PC-9 (cell line): ENCODE results near the gene MVB12B. TPM values are rescaled to one million over a fixed set of nuclear protein-coding genes. Genes with fewer than 3 reads are reported as not detected.

Source experiments
- BruUV-seq: library from RNA; stranded (reverse); fragments of 400-500 nt; replicated peaks from 2 replicates; lab custom pipeline; 2021; lab: Mats Ljungman, UMichigan
- CTCF ChIA-PET: fragments of 300-600 bp; sonication (Branson Sonifier 250); formaldehyde crosslinking; loops from one replicate; lab custom pipeline; 2022; ENCODE audit warnings: antibody characterized with exemption; lab: Charles Lee
- POLR2A ChIA-PET: fragments of 300-600 bp; sonication (Branson Sonifier 250); formaldehyde crosslinking; loops from one replicate; lab custom pipeline; 2022; ENCODE audit warnings: antibody characterized with exemption; ENCODE audit not compliant: unreplicated experiment; lab: Charles Lee
- DNase-seq, 2 experiments: peaks; one replicate each; pipeline versions ENCODE4 v3.0.0 to v3.0.0-alpha.2; 2015 to 2022; ENCODE audit warnings: mixed read lengths in 1 of 2
- H2AFZ ChIP-seq: fragments of 200-600 bp; sonication (generic); 2 replicates; pipeline ENCODE4 v1.8.1; 2017; ENCODE audit warnings: antibody characterized with exemption
- H3F3A ChIP-seq: fragments of 200-600 bp; sonication (generic); 2 replicates; pipeline ENCODE4 v1.8.1; 2017; ENCODE audit warnings: antibody characterized with exemption, mild to moderate bottlenecking, low read depth; ENCODE audit not compliant: insufficient read depth
- H3K27ac ChIP-seq: fragments of 200-600 bp; sonication (generic); 2 replicates; pipeline ENCODE4 v1.6.1; 2016; ENCODE audit warnings: mixed run types
- H3K27me3 ChIP-seq: fragments of 200-600 bp; sonication (generic); 2 replicates; pipeline ENCODE4 v1.6.1; 2016; ENCODE audit warnings: low read depth, mixed run types; ENCODE audit not compliant: insufficient read depth
- H3K36me3 ChIP-seq: fragments of 200-600 bp; sonication (generic); 2 replicates; pipeline ENCODE4 v1.6.1; 2016; ENCODE audit warnings: low read depth, mixed run types
- H3K4me1 ChIP-seq: fragments of 200-600 bp; sonication (generic); replicated peaks from 2 replicates; pipeline ENCODE4 v1.6.1; 2016; ENCODE audit warnings: mixed run types; ENCODE audit not compliant: insufficient read depth
- H3K4me2 ChIP-seq: fragments of 200-600 bp; sonication (generic); 2 replicates; pipeline ENCODE4 v1.6.1; 2017; ENCODE audit warnings: mixed run types
- H3K4me3 ChIP-seq: fragments of 200-600 bp; sonication (generic); 2 replicates; pipeline ENCODE4 v1.6.1; 2016; ENCODE audit warnings: mixed run types
- H3K79me2 ChIP-seq: fragments of 200-600 bp; sonication (generic); 2 replicates; pipeline ENCODE4 v1.6.1; 2017; ENCODE audit warnings: low read depth, mixed run types
- H3K9me2 ChIP-seq: fragments of 200-600 bp; sonication (generic); 2 replicates; pipeline ENCODE4 v1.8.1; 2017; ENCODE audit warnings: mild to moderate bottlenecking; ENCODE audit not compliant: insufficient read depth
- H3K9me3 ChIP-seq: fragments of 200-600 bp; sonication (generic); 2 replicates; pipeline ENCODE4 v1.8.1; 2016; ENCODE audit warnings: low read depth; ENCODE audit not compliant: insufficient read depth
- H4K20me1 ChIP-seq: fragments of 200-600 bp; sonication (generic); 2 replicates; pipeline ENCODE4 v1.8.1; 2017; ENCODE audit not compliant: insufficient read depth
- EZH2 ChIP-seq: fragments of 200-600 bp; sonication (generic); IDR thresholded peaks from 2 replicates; pipeline ENCODE4 v1.8.0; 2017; ENCODE audit warnings: antibody characterized with exemption, low read depth
- intact Hi-C: fragments of 100-400 bp; cut with micrococcal nuclease; formaldehyde crosslinking; loops from one replicate; pipeline ENCODE4 v1.10.0; 2022; ENCODE audit not compliant: unreplicated experiment
- total RNA-seq: library from RNA; stranded (reverse); gene quantifications from 2 replicates; pipeline ENCODE4 v1.2.3, GENCODE V29; 2021
- TF ChIP-seq, protein P1 (sequence below): fragments of 200-600 bp; sonication (generic); conservative IDR thresholded peaks from 2 replicates; pipeline ENCODE4 v1.6.1; 2017; ENCODE audit warnings: mixed run types, antibody characterized with exemption, mild to moderate bottlenecking, moderate library complexity

The MVB12B gene
- total RNA-seq, 1 experiment from 2014 or later: 8.8 TPM

DNA sequence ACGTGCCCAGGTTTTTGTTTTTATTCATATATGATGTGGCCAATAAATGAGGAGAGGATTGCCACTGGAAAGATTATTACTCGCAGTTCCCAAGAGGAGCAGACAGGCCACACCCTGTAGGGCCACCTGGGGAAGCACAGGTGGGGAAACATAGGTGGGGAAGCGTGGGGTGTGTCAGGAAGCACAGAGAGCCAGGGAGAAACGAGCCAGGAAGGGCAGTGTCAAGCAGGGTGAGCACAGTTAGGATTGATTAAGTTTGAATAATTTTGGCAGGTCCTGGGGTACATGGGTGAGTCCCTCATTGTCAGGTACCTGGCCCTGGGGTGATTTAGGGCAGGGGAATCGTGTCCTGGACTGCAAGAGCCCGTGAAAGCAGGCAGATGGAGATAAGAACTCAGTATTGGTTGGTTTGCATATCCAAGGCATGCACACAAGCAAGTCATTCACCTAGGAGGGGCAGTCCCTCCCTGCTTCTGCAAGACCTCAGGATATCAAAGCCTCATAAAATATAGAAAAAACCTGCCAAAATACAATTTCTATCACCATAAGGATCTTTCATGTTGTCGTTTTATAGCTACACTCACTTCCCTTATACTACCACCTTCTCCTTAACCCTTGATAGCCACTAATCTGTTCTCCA lies 22.4 kb downstream of the MVB12B start:
- CTCF ChIA-PET: no interaction called here
- Histone ChIP-seq H3K27ac (no peak overlapping the region), H3F3A (no peaks in the 10 kb centered on the region), H3K27me3 (no peaks in the 10 kb centered on the region), H4K20me1 (no peaks in the 10 kb centered on the region), H3K9me2 (no peaks in the 10 kb centered on the region), H3K4me3 (no peak overlapping the region), H3K79me2 (no peaks in the 10 kb centered on the region), H3K4me2 (no peak overlapping the region), H3K4me1 (peaks cover 10% of the 10 kb centered on the region), H2AFZ (no peak overlapping the region), H3K36me3 (no peaks in the 10 kb centered on the region), H3K9me3 (no peaks in the 10 kb centered on the region)
- no peak for DNase-seq
- POLR2A ChIA-PET: no interaction called here
- intact Hi-C loops: no loop called here
- BruUV-seq: no TSS peak
- no peak for TF ChIP-seq EZH2
- TF ChIP-seq, protein P1, sequence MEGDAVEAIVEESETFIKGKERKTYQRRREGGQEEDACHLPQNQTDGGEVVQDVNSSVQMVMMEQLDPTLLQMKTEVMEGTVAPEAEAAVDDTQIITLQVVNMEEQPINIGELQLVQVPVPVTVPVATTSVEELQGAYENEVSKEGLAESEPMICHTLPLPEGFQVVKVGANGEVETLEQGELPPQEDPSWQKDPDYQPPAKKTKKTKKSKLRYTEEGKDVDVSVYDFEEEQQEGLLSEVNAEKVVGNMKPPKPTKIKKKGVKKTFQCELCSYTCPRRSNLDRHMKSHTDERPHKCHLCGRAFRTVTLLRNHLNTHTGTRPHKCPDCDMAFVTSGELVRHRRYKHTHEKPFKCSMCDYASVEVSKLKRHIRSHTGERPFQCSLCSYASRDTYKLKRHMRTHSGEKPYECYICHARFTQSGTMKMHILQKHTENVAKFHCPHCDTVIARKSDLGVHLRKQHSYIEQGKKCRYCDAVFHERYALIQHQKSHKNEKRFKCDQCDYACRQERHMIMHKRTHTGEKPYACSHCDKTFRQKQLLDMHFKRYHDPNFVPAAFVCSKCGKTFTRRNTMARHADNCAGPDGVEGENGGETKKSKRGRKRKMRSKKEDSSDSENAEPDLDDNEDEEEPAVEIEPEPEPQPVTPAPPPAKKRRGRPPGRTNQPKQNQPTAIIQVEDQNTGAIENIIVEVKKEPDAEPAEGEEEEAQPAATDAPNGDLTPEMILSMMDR: no peak

DNA sequence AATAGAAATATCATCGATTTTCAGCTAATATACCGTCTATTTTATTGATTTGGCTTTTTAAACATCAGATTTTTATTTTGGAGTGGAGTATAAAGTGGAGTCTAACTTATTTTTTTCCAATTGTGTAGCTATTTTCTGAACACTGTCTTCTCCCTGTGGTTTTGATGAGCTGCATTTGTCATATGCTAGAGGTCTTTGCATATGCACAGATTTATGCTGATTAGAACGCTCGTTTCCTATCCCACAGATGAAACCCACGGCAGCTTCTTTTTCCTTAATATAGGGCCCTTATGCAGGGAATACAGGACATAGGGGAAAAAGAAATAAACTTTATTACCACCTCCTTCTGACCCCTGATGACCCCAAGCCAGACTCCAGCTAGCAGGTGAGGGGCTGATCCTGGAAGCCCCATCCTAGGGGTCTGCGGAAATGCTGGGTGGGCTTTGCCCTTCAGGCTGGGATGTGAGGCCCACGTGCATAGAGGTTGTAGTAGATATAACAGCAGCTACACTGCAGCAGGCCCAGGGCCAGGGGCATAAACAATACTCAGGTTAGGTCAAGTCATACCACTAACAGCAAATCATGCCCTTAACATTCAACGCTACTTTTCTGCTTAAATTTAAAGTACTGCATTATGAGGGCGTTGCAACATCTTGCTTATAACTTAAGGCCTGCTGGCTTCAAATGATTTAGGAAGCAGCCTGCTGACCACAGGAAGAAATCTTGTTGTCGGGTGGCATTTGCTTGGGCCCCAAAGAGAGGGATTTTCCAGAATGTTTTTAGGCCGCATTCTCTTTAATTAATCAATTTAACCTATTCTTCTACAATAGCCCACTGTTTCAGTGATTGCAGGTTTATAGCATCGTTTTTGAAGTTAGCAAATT lies 28.5 kb downstream of the MVB12B start:
- ChIA-PET CTCF (interaction anchor here (0.6 kb wide), 1 partner anchor 29 kb away, joined by 3 read pairs; no protein-coding TSS in a partner anchor), POLR2A (interaction anchor here (0.6 kb wide), 1 partner anchor 10 kb away, joined by 3 read pairs; no protein-coding TSS in a partner anchor)
- no peaks in the 10 kb centered on the region for H3F3A ChIP-seq
- BruUV-seq: no TSS peak
- H3K27ac ChIP-seq: no peak overlapping the region
- H3K9me3 ChIP-seq: no peaks in the 10 kb centered on the region
- no peaks in the 10 kb centered on the region for H3K4me1 ChIP-seq
- no peaks in the 10 kb centered on the region for H3K27me3 ChIP-seq
- TF ChIP-seq, protein P1: no peak
- no peak for TF ChIP-seq EZH2
- H3K4me3 ChIP-seq: no peak overlapping the region
- DNase-seq: no peak
- no peaks in the 10 kb centered on the region for H3K79me2 ChIP-seq
- H4K20me1 ChIP-seq: no peaks in the 10 kb centered on the region
- no peak overlapping the region for H3K4me2 ChIP-seq
- H3K9me2 ChIP-seq: no peaks in the 10 kb centered on the region
- intact Hi-C loops: no loop called here
- no peak overlapping the region for H2AFZ ChIP-seq
- H3K36me3 ChIP-seq: no peaks in the 10 kb centered on the region

GRCh38 chr9:126357074-126357473 lies 30.4 kb downstream of the MVB12B start:
- POLR2A ChIA-PET: no interaction called here
- Histone ChIP-seq H2AFZ (no peak overlapping the region), H3K9me3 (peaks cover 10% of the 10 kb centered on the region; the same call in 1 of the 2 replicates), H3K27ac (no peak overlapping the region), H3K4me1 (no peaks in the 10 kb centered on the region), H4K20me1 (no peaks in the 10 kb centered on the region), H3K4me2 (no peak overlapping the region), H3K79me2 (no peaks in the 10 kb centered on the region), H3K4me3 (no peak overlapping the region), H3K27me3 (no peaks in the 10 kb centered on the region), H3K36me3 (0 out of 2 replicates have a peak, but pooled peaks cover 3% of the 10 kb centered on the region), H3K9me2 (no peaks in the 10 kb centered on the region), H3F3A (no peaks in the 10 kb centered on the region)
- no TSS peak for BruUV-seq
- CTCF ChIA-PET: no interaction called here
- intact Hi-C loops: no loop called here
- DNase-seq: no peak
- TF ChIP-seq EZH2: no peak
